Parathyroid adenoma (tissue), 2 donors: ENCODE measurements around the gene LMO3.

Experiments used
- H2AFZ ChIP-seq: fragments of 300-600 bp; sonication (generic); one replicate; pipeline ENCODE4 v1.7.0; 2017; ENCODE audit warnings: antibody characterized with exemption, mild to moderate bottlenecking
- H3K27ac ChIP-seq: fragments of 300-600 bp; sonication (generic); one replicate; pipeline ENCODE4 v1.7.0; 2017
- H3K27me3 ChIP-seq: fragments of 300-600 bp; sonication (generic); one replicate; pipeline ENCODE4 v1.7.0; 2017; ENCODE audit warnings: low read length; ENCODE audit not compliant: control insufficient read depth, insufficient read depth
- H3K36me3 ChIP-seq: fragments of 300-600 bp; sonication (generic); one replicate; pipeline ENCODE4 v1.7.0; 2017; ENCODE audit warnings: low read length; ENCODE audit not compliant: control insufficient read depth, insufficient read depth
- H3K4me1 ChIP-seq: fragments of 300-600 bp; sonication (generic); one replicate; pipeline ENCODE4 v1.7.0; 2017; ENCODE audit warnings: control low read depth
- H3K4me2 ChIP-seq: fragments of 300-600 bp; sonication (generic); one replicate; pipeline ENCODE4 v1.7.0; 2017; ENCODE audit warnings: low read length
- H3K4me3 ChIP-seq: fragments of 300-600 bp; sonication (generic); one replicate; pipeline ENCODE4 v1.7.0; 2017; ENCODE audit warnings: low read depth, low read length
- H3K79me2 ChIP-seq: fragments of 300-600 bp; sonication (generic); one replicate; pipeline ENCODE4 v1.7.0; 2017; ENCODE audit warnings: control low read depth
- H3K9ac ChIP-seq: fragments of 300-600 bp; sonication (generic); one replicate; pipeline ENCODE4 v1.7.0; 2017; ENCODE audit warnings: mild to moderate bottlenecking
- H3K9me3 ChIP-seq: fragments of 300-600 bp; sonication (generic); one replicate; pipeline ENCODE4 v1.7.0; 2017; ENCODE audit warnings: low read length; ENCODE audit not compliant: control insufficient read depth
- CTCF ChIP-seq: fragments of 300-600 bp; sonication (generic); IDR thresholded peaks from one replicate; pipeline ENCODE4 v1.7.0; 2017; ENCODE audit warnings: antibody characterized with exemption, mild to moderate bottlenecking
- donor health status: primary hyperparathyroidism.

Gene LMO3

GRCh38 chr12:16610743-16611142 is 4.8 kb upstream of the LMO3 start:
- TF ChIP-seq CTCF, result no peak
- Histone ChIP-seq H3K9ac (no peak overlapping the region), H2AFZ (no peak overlapping the region), H3K9me3 (peaks cover 2% of the 10 kb centered on the region), H3K27me3 (no peaks in the 10 kb centered on the region), H3K4me1 (no peaks in the 10 kb centered on the region), H3K36me3 (no peaks in the 10 kb centered on the region), H3K27ac (no peak overlapping the region), H3K79me2 (no peaks in the 10 kb centered on the region), H3K4me2 (no peak overlapping the region), H3K4me3 (no peak overlapping the region)

GRCh38 chr12:16610001-16610585 is 4.1 kb upstream of the LMO3 start:
- H3K4me3 ChIP-seq, result no peak overlapping the region
- H3K27me3 ChIP-seq, result no peaks in the 10 kb centered on the region
- H2AFZ ChIP-seq, result no peak overlapping the region
- no peak overlapping the region for H3K9ac ChIP-seq
- H3K4me2 ChIP-seq, result no peak overlapping the region
- peak overlapping the region; percentile 1 for H3K27ac ChIP-seq
- no peak for TF ChIP-seq CTCF
- no peaks in the 10 kb centered on the region for H3K79me2 ChIP-seq
- H3K9me3 ChIP-seq, result no peaks in the 10 kb centered on the region
- no peaks in the 10 kb centered on the region for H3K36me3 ChIP-seq
- H3K4me1 ChIP-seq, result no peaks in the 10 kb centered on the region

GRCh38 chr12:16608946-16609539 is 3.1 kb upstream of the LMO3 start:
- no peak overlapping the region for H3K4me2 ChIP-seq
- no peak for TF ChIP-seq CTCF
- no peak overlapping the region for H3K4me3 ChIP-seq
- H3K36me3 ChIP-seq, result no peaks in the 10 kb centered on the region
- no peaks in the 10 kb centered on the region for H3K79me2 ChIP-seq
- H3K4me1 ChIP-seq, result no peaks in the 10 kb centered on the region
- peak overlapping the region; percentile 1 for H3K27ac ChIP-seq
- H3K9ac ChIP-seq, result no peak overlapping the region
- H2AFZ ChIP-seq, result no peak overlapping the region
- H3K27me3 ChIP-seq, result no peaks in the 10 kb centered on the region
- no peaks in the 10 kb centered on the region for H3K9me3 ChIP-seq

DNA sequence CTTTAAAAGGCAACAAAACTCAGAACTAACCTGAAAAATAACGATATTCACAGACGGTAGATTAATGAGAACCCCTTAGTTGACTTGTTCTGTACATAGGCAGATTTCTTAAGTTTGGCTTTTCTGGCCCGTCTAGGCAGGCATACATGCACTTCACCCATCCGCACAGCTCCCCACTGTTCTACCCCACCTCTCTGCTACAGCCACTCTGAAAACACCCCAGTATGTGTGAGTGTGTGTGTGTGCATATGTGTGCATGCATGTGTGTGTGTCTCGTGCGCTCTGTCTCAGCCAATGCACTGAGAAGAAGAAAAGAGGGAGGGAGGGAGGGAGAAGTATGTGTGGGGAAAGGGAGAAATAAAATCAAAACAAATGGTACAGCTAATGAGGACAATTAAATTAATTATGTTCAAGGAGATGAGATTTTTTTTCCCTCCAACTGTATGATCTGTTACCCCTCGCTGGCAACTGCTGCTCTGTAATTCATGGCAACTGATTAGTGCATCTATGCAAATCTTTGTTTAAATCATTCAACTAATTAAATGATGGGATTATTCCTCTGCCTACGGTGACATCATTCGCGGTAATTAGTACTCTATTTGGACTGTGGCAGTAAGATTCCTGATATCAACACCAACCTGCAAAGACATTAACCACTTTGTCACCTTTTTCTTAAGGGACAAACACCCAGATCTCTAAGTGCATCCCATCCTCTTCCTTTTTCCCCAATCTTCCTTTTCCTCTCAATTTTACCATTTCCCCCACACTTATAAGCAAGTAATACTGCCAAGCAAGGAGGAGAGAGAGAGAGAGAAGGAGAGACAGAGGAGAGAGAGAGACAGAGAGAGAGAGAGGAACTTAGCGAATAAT is 2.2 kb upstream of the LMO3 start:
- H3K4me1 ChIP-seq, result no peaks in the 10 kb centered on the region
- H3K4me2 ChIP-seq, result no peak overlapping the region
- H3K36me3 ChIP-seq, result no peaks in the 10 kb centered on the region
- no peak for TF ChIP-seq CTCF
- H3K27me3 ChIP-seq, result no peaks in the 10 kb centered on the region
- no peaks in the 10 kb centered on the region for H3K79me2 ChIP-seq
- no peaks in the 10 kb centered on the region for H3K9me3 ChIP-seq
- peak overlapping the region; percentile 12 for H3K27ac ChIP-seq
- no peak overlapping the region for H3K4me3 ChIP-seq
- H2AFZ ChIP-seq, result no peak overlapping the region
- H3K9ac ChIP-seq, result no peak overlapping the region
